Right atrium auricular region (tissue), 2 donors: Measurements from ENCODE around the gene CEP104. TPM values are rescaled to one million over a fixed set of nuclear protein-coding genes. Genes with fewer than 3 reads are reported as not detected.

Experiments used
- DNase-seq: peaks from one replicate; pipeline ENCODE4 v3.0.0-alpha.2; 2019; ENCODE audit warnings: low spot score
- H3K27ac ChIP-seq, 2 donors: fragments of 200-600 bp; sonication (generic); 1 replicate in 1 of 2; 2 replicates in 1 of 2; pipeline ENCODE4 v1.5.1; 2016 to 2019
- H3K27me3 ChIP-seq, 2 donors: fragments of 200-600 bp; sonication (generic); one replicate each; pipeline versions ENCODE4 v1.5.1 to v1.6.0; 2017 to 2019
- H3K36me3 ChIP-seq: fragments of 200-600 bp; sonication (generic); one replicate; pipeline ENCODE4 v1.5.1; 2016
- H3K4me1 ChIP-seq, 2 donors: fragments of 200-600 bp; sonication (generic); one replicate each; pipeline versions ENCODE4 v1.5.1 to v1.6.0; 2017 to 2019
- H3K4me3 ChIP-seq, 2 donors: fragments of 200-600 bp; sonication (generic); 1 replicate in 1 of 2; 2 replicates in 1 of 2; pipeline ENCODE4 v1.5.1; 2017 to 2019; ENCODE audit warnings: mild to moderate bottlenecking in 1 of 2, moderate library complexity in 1 of 2
- H3K9me3 ChIP-seq, 2 donors: fragments of 200-600 bp; sonication (generic); one replicate each; pipeline ENCODE4 v1.5.1; 2019
- total RNA-seq, 2 donors: library from RNA; depleted of rRNA; stranded (reverse); fragments of >200 nt; gene quantifications; one replicate each; pipeline ENCODE4 v1.1.0, GENCODE V29; 2016
- TF ChIP-seq, protein P1 (sequence below), 2 donors: fragments of 200-600 bp; sonication (generic); IDR thresholded peaks; one replicate each; pipeline ENCODE4 v1.5.1; 2019; ENCODE audit warnings: antibody characterized with exemption in 2 of 2

Gene CEP104
- total RNA-seq, 2 donors from 2014 or later = 21.7 to 25.9 TPM

DNA sequence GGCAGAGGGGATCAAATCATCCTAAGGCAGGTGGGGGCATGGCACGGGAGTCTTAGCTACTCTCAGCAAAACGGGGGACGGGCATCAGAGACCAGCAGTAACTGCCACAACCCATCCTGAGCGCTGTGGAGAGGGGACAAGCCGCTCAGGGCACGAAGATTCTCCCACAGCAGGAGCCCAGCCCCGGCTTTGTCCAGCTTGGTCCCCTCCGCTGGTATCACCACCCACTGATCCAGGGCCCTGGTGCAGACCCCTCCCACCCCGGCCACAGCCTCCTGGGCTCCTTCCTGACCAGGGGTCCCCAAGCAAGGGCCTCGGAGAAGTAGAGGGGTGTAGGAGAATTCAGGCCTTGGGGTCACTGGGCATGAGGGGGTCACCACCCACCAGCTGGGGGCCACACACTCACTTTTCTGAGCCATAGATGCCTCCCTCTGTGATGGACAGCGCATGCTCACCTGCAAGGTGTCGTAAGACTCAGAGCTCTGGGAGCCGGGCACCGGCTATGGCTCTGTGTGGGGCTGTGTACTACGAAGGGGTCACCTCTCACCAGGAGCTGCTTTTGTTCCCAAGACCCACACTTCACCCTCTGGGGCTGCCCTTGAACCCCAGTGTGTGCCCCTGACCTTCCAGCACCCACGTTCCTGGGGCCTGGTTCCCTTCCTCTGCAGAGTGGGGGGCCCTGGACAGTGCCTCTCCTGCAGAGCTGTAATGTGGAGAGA is 86.8 kb downstream of the CEP104 start:
- DNase-seq = no peak
- TF ChIP-seq, protein P1, sequence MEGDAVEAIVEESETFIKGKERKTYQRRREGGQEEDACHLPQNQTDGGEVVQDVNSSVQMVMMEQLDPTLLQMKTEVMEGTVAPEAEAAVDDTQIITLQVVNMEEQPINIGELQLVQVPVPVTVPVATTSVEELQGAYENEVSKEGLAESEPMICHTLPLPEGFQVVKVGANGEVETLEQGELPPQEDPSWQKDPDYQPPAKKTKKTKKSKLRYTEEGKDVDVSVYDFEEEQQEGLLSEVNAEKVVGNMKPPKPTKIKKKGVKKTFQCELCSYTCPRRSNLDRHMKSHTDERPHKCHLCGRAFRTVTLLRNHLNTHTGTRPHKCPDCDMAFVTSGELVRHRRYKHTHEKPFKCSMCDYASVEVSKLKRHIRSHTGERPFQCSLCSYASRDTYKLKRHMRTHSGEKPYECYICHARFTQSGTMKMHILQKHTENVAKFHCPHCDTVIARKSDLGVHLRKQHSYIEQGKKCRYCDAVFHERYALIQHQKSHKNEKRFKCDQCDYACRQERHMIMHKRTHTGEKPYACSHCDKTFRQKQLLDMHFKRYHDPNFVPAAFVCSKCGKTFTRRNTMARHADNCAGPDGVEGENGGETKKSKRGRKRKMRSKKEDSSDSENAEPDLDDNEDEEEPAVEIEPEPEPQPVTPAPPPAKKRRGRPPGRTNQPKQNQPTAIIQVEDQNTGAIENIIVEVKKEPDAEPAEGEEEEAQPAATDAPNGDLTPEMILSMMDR (IDR thresholded peaks at IDR 0.05) = no peak
- Histone ChIP-seq H3K4me1 (peaks cover 0 to 42% of the 10 kb centered on the region in 2 donors), H3K9me3 (no peaks in the 10 kb centered on the region), H3K36me3 (no peaks in the 10 kb centered on the region), H3K4me3 (no peak overlapping the region), H3K27ac (no peak overlapping the region), H3K27me3 (no peaks in the 10 kb centered on the region)

DNA sequence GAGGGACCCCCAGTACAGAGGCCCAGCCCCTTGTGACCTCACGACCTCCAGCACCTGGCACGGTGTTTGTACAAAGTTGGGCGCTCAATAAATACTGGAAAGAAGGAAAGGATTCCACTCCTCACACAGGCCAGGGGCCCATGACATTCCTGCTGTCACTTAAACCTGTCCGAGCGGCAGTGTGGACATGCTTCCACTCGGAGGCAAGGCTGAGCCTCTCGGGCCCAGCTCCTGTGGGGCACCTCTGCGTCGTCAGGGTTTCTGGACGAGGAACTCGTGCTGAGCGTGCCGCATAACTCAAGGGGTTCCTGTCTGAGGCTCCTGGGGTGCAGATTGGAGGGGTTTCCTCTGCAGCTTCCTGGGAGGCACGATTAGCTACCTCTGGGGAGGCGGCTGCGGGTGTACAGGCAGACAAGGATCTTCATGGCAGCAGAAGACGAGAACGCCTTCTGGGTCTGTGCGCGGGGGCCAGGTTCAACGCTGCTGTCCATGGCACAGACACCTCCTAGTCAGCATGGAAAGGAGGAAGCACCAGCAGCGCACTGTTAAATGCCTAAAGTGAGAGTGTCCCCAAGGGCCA is 88.1 kb downstream of the CEP104 start:
- Histone ChIP-seq H3K27ac (no peak overlapping the region), H3K4me3 (no peak overlapping the region), H3K9me3 (no peaks in the 10 kb centered on the region), H3K36me3 (no peaks in the 10 kb centered on the region), H3K27me3 (no peaks in the 10 kb centered on the region), H3K4me1 (peaks cover 0 to 29% of the 10 kb centered on the region in 2 donors)
- TF ChIP-seq, protein P1 (IDR thresholded peaks at IDR 0.05) = no peak
- DNase-seq = no peak

DNA sequence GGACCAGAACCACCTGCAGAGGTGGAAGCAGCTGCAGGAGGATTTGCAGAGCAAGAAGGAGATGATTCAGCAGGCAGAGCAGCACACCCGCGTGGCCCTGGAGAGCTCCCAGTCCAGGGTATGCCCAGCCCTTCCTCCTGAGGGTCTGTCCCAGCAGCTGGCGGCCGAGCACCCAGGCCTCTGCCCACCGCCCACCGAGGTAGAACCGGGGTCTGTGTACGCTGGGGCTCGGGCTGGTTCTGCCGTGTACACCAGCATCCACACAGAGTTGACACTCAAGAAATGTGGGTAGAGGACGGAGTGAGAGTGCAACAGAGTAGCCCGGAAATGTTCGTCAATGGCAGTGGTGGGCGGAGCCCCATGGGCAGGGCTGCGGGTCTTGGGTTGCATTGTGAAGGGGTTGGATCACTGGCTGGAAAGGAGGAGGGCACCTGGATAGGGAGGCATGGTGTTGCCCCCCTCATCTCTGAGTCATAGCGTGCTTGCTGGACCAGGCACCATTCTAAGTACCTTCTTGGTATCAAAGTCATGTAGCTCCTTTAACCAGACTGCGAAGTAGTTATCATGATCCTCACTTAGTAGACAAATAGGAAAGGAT is 89.6 kb downstream of the CEP104 start:
- Histone ChIP-seq H3K27me3 (no peaks in the 10 kb centered on the region), H3K4me1 (peaks cover 0 to 16% of the 10 kb centered on the region in 2 donors), H3K9me3 (no peaks in the 10 kb centered on the region), H3K4me3 (no peak overlapping the region), H3K27ac (no peak overlapping the region), H3K36me3 (no peaks in the 10 kb centered on the region)
- no peak for DNase-seq
- TF ChIP-seq, protein P1 (IDR thresholded peaks at IDR 0.05) = no peak

DNA sequence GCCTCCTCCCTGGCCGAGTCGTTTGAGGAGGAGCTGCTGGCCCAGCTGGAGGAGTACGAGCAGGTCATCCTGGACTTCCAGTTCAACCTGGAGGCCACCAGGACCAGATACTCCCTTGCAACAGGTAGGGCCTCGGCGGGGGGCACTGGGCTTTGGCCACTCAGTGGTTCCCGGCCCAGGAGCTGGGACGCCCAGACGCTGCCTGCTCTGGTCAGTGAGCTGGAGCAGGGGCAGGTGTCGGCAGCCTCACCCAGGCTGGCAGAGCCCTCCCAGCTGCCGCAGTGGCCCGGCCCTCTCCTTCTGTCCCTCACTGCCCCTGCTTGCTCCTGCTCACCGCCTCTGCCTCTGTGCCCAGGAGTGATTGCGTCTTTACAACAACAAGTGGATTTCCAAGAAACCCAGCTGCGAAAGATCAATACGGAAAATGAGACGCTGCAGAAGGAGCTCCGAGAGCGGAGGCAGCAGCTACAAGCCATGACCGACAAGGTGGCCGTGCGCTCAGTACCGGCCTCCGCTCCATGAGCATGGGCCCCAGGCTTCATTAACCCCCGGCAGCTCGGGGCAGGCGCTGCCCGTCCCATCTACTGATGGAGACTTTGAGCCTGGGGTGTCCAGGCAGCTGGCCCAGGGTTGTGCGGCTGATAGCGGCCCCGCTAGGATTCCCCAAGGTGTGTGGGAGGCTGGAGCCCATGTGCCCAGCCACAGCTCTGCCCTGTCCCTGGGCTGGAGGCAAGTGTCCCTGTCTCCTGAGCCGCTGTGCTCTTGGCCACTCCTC is 93.5 kb downstream of the CEP104 start:
- Histone ChIP-seq H3K36me3 (no peaks in the 10 kb centered on the region), H3K27ac (no peak overlapping the region), H3K4me3 (no peak overlapping the region), H3K9me3 (no peaks in the 10 kb centered on the region), H3K27me3 (no peaks in the 10 kb centered on the region), H3K4me1 (no peaks in the 10 kb centered on the region)
- TF ChIP-seq, protein P1 (IDR thresholded peaks at IDR 0.05) = no peak
- no peak for DNase-seq

DNA sequence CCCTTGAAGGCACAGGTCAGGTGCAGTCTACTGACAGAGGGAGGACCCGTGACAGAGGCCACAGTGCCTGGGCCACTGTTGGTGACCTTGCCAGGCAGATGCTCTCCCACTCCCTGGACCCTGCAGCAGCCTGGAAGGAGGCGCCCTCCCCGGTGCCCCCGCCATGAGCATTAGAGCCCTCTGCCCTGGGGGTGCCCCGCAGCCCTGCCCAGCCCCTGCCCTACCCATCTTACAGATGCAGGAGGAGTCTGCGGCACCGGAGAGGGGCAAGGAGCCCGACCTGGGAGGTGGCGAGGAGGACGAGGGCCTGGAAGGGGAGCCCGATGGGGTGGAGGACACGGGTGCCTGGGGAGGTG is 94.2 kb downstream of the CEP104 start:
- H3K4me1 ChIP-seq = no peaks in the 10 kb centered on the region
- no peaks in the 10 kb centered on the region for H3K9me3 ChIP-seq
- no peak overlapping the region for H3K27ac ChIP-seq
- TF ChIP-seq, protein P1 (IDR thresholded peaks at IDR 0.05) = no peak
- no peak overlapping the region for H3K4me3 ChIP-seq
- no peaks in the 10 kb centered on the region for H3K36me3 ChIP-seq
- H3K27me3 ChIP-seq = no peaks in the 10 kb centered on the region
- no peak for DNase-seq
